ENCODE data around the gene CACNA2D3. TPM values are rescaled to one million over a fixed set of nuclear protein-coding genes. Genes with fewer than 3 reads are reported as not detected.

Gene CACNA2D3
- total RNA-seq, 6 experiments from 2014 or later = 0.14 to 0.23 (median 0.19) TPM; not detected in 2

DNA sequence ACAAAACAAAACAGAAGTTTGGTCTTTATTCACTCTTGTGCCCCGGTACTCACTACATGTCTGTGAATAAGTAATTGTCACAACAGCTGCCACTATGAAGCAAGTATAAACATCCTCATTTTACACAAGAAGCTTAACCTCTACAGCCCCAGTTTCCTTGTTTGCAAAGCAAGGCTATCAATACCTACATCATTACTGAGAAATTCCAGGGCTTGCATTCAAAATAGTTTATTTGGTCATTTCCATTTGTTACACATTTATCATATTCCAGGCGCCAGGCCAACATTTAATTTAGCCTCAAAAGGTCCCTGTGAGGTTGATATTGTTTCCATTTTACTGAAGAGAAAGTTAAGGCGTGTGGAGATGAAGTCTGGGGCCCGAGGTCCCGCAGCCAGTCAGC, 966.9 kb downstream of the CACNA2D3 start:
- TF ChIP-seq, protein P1, sequence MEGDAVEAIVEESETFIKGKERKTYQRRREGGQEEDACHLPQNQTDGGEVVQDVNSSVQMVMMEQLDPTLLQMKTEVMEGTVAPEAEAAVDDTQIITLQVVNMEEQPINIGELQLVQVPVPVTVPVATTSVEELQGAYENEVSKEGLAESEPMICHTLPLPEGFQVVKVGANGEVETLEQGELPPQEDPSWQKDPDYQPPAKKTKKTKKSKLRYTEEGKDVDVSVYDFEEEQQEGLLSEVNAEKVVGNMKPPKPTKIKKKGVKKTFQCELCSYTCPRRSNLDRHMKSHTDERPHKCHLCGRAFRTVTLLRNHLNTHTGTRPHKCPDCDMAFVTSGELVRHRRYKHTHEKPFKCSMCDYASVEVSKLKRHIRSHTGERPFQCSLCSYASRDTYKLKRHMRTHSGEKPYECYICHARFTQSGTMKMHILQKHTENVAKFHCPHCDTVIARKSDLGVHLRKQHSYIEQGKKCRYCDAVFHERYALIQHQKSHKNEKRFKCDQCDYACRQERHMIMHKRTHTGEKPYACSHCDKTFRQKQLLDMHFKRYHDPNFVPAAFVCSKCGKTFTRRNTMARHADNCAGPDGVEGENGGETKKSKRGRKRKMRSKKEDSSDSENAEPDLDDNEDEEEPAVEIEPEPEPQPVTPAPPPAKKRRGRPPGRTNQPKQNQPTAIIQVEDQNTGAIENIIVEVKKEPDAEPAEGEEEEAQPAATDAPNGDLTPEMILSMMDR (IDR thresholded peaks at IDR 0.05) = no peak
- H3K4me3 Mint-ChIP-seq = no peak overlapping the region
- H3K4me1 Mint-ChIP-seq (ENCODE audit: low read depth) = peaks cover 43% of the 10 kb centered on the region
- H3K36me3 Mint-ChIP-seq (ENCODE audit: low read depth) = no peaks in the 10 kb centered on the region
- peaks cover 5% of the 10 kb centered on the region for H3K27me3 Mint-ChIP-seq (ENCODE audit: insufficient read depth)
- H3K27ac Mint-ChIP-seq = no peak overlapping the region
- no peaks in the 10 kb centered on the region for H3K9me3 Mint-ChIP-seq
- DNase-seq = no peak

DNA sequence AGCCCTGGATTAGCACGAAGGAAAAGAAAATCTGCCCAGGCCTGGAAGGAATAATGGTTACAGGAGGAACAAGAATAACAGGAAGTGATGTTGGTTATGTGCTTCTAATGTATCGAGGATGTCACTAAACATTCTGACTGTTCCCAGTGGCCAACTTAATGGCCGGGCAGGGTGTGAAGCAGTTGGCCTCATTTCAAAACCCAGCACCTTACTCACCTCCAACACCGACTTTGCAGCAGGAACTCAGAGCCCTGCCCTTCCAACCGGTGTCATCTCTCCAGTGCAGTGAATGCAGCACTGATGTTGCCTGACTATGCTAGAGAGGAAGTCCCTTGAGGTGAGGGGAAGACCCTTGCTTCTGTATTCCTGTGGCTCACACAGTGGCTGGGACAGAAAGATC, 967.9 kb downstream of the CACNA2D3 start:
- Mint-ChIP-seq H3K27ac (no peak overlapping the region), H3K4me1 (ENCODE audit: low read depth) (peaks cover 43% of the 10 kb centered on the region), H3K9me3 (no peaks in the 10 kb centered on the region), H3K4me3 (no peak overlapping the region), H3K27me3 (ENCODE audit: insufficient read depth) (peaks cover 5% of the 10 kb centered on the region), H3K36me3 (ENCODE audit: low read depth) (no peaks in the 10 kb centered on the region)
- no peak for DNase-seq
- TF ChIP-seq, protein P1 (IDR thresholded peaks at IDR 0.05) = no peak

DNA sequence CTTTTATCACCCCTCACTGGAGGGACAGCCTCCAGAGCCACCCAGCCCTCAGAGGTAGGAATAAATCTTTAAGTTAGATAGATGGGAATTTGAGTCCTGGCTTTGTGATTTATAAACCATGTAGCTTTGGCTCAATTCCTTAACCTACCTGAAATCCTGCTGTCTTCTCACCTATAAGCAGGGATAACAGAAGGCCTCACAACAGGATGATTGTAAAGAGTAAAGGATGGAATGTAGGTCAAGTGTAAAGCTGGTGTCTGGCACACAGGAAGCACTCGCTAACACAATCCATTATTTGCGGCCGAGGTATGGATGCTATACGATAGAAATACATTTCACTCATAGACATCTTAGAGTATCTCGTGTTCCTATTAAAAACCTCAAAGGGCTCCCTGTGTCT, 968.4 kb downstream of the CACNA2D3 start:
- DNase-seq = no peak
- Mint-ChIP-seq H3K4me1 (ENCODE audit: low read depth) (peaks cover 43% of the 10 kb centered on the region), H3K27ac (no peak overlapping the region), H3K9me3 (no peaks in the 10 kb centered on the region), H3K27me3 (ENCODE audit: insufficient read depth) (peaks cover 5% of the 10 kb centered on the region), H3K36me3 (ENCODE audit: low read depth) (no peaks in the 10 kb centered on the region), H3K4me3 (no peak overlapping the region)
- TF ChIP-seq, protein P1 (IDR thresholded peaks at IDR 0.05) = no peak

DNA sequence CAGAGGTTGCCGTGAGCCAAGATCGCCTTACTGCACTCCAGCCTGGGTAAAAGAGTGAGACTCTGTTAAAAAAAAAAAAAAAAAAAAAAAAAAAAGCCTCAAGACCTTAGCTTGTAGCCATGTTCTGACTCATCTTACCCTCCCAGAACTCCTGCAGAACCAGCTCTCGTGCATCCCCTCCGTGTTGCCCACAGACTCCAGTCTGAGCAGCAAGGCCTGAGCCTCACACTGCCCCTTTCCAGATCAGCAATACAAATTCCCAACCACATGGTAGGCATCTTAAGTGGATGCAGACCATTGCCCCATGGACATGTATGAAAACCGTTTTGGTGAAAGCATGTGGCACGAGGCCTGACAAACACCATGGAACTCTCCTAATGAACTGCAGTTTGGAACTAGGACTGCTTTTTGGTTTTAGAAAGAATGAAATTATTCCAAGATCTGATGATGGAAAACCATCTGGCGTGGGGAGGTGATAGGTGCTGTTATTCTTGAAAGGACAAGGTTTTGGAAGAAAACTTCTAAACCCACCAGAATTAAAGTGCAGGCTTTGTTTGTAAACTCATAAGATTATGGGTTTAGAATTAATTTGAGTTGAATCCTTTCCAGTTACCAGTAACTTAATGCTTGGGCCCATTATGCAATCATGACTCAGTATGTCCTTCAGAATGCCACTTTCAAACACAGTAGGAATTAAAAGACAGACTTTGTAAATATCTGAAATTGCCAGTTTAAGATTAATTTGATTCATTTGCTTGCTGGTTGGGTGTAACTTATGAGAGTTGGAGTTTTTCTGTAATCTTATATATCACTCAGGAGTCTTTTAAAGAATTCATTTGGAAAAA, 969.3 kb downstream of the CACNA2D3 start:
- Mint-ChIP-seq H3K9me3 (no peaks in the 10 kb centered on the region), H3K4me3 (no peak overlapping the region), H3K27ac (0 out of 2 replicates have a peak overlapping the region, but pooled peaks have one; percentile 3), H3K4me1 (ENCODE audit: low read depth) (peaks cover 43% of the 10 kb centered on the region), H3K27me3 (ENCODE audit: insufficient read depth) (peaks cover 5% of the 10 kb centered on the region), H3K36me3 (ENCODE audit: low read depth) (0 out of 2 replicates have a peak, but pooled peaks cover 2% of the 10 kb centered on the region)
- TF ChIP-seq, protein P1 (IDR thresholded peaks at IDR 0.05) = no peak
- peak; percentile 5 for DNase-seq

DNA sequence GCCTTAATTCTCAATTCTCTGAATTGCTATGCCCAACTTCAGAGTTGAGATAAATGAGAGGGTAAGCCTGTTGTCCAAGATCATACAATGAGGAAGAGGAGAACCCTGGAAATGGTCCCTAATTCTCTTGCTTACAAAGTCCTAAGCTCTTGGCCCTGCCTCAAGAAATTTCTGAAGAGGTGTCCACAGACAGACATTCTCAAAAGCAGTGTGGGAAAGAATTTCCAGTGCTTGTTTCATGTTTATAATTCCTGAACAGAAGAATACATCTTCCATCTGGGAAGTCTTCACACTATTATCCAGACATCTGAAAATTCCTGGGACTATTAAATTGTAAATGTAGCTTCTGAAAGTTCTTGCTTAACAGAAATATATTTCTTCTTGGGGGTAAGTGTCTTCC, 972.3 kb downstream of the CACNA2D3 start:
- H3K27ac Mint-ChIP-seq = no peak overlapping the region
- DNase-seq = no peak
- H3K4me1 Mint-ChIP-seq (ENCODE audit: low read depth) = peaks cover 14% of the 10 kb centered on the region
- H3K9me3 Mint-ChIP-seq = no peaks in the 10 kb centered on the region
- H3K36me3 Mint-ChIP-seq (ENCODE audit: low read depth) = 0 out of 2 replicates have a peak, but pooled peaks cover 8% of the 10 kb centered on the region
- no peaks in the 10 kb centered on the region; the same call in 1 of the 2 replicates for H3K27me3 Mint-ChIP-seq (ENCODE audit: insufficient read depth)
- TF ChIP-seq, protein P1 (IDR thresholded peaks at IDR 0.05) = no peak
- no peak overlapping the region for H3K4me3 Mint-ChIP-seq
